HCT116 (cell line): ENCODE data around the gene UNC79.

Experiments used
- ATF3 ChIP-seq: IDR thresholded peaks from 2 replicates; pipeline ENCODE4 v1.6.1; 2012
- CEBPB ChIP-seq: IDR thresholded peaks from 2 replicates; pipeline ENCODE4 v1.6.1; 2012; ENCODE audit warnings: low read depth
- CTCF ChIP-seq, 3 experiments: fragments of 200-600 bp in 1 of 3; sonication (generic) in 1 of 3; IDR thresholded peaks in 2 of 3; conservative IDR thresholded peaks in 1 of 3; 2 replicates each; pipeline ENCODE4 v1.5.1; 2012 to 2017; ENCODE audit warnings: low read depth in 2 of 3, low read length in 2 of 3, antibody characterized with exemption in 1 of 3, borderline replicate concordance in 1 of 3, control low read depth in 1 of 3, mild to moderate bottlenecking in 1 of 3, mixed read lengths in 1 of 3, mixed run types in 1 of 3, moderate library complexity in 1 of 3; ENCODE audit not compliant: insufficient read depth in 1 of 3
- EZH2 ChIP-seq: fragments of 200-600 bp; sonication (generic); IDR thresholded peaks from 2 replicates; pipeline ENCODE4 v1.6.1; 2017; ENCODE audit warnings: antibody characterized with exemption, mixed run types
- EZH2phosphoT487 ChIP-seq: fragments of 200-600 bp; IDR thresholded peaks from 2 replicates; pipeline ENCODE4 v1.6.1; 2018; ENCODE audit warnings: antibody characterized with exemption, borderline replicate concordance
- JUND ChIP-seq: IDR thresholded peaks from 2 replicates; pipeline ENCODE4 v1.6.1; 2012
- MAX ChIP-seq: IDR thresholded peaks from 2 replicates; pipeline ENCODE4 v1.6.1; 2012
- POLR2A ChIP-seq: IDR thresholded peaks from 2 replicates; pipeline ENCODE4 v1.7.0; 2011; ENCODE audit warnings: borderline replicate concordance; ENCODE audit not compliant: insufficient read depth, insufficient read length; ENCODE audit errors: extremely low read depth
- RAD21 ChIP-seq: IDR thresholded peaks from 2 replicates; pipeline ENCODE4 v1.6.1; 2012; ENCODE audit warnings: low read depth, mild to moderate bottlenecking
- REST ChIP-seq: IDR thresholded peaks from 2 replicates; pipeline ENCODE4 v1.6.1; 2012; ENCODE audit warnings: low read depth
- ZNF274 ChIP-seq: fragments of 200-500 bp; sonication (Bioruptor generic); IDR thresholded peaks from 2 replicates; pipeline ENCODE4 v1.6.1; 2014; ENCODE audit warnings: mild to moderate bottlenecking, low read depth, low read length, inconsistent platforms

GRCh38 chr14:93395231-93395630 is 35.5 kb upstream of the UNC79 start:
- TF ChIP-seq POLR2A (no peak), CTCF (IDR thresholded peaks at IDR 0.05 in 2 of 3, conservative IDR thresholded peaks at IDR 0.05 in 1 of 3; ENCODE audit: borderline replicate concordance in 1 of 3, insufficient read depth in 1 of 3, low read depth in 2 of 3, low read length in 2 of 3) (no peak), CEBPB (no peak), EZH2 (no peak), MAX (no peak), EZH2phosphoT487 (no peak), ATF3 (no peak), REST (no peak), JUND (no peak), ZNF274 (no peak), RAD21 (no peak)
